ENCODE data around the gene PPP2CA. TPM values are rescaled to one million over a fixed set of nuclear protein-coding genes. Genes with fewer than 3 reads are reported as not detected.
"Not testable (repeated sequence)": the region's sequence is repeated elsewhere in the genome, so short reads cannot be mapped to it uniquely, and the experiment has no call there.

PPP2CA gene
- total RNA-seq, 4 donors from 2014 or later: 89.0 to 142 (median 115) TPM

DNA sequence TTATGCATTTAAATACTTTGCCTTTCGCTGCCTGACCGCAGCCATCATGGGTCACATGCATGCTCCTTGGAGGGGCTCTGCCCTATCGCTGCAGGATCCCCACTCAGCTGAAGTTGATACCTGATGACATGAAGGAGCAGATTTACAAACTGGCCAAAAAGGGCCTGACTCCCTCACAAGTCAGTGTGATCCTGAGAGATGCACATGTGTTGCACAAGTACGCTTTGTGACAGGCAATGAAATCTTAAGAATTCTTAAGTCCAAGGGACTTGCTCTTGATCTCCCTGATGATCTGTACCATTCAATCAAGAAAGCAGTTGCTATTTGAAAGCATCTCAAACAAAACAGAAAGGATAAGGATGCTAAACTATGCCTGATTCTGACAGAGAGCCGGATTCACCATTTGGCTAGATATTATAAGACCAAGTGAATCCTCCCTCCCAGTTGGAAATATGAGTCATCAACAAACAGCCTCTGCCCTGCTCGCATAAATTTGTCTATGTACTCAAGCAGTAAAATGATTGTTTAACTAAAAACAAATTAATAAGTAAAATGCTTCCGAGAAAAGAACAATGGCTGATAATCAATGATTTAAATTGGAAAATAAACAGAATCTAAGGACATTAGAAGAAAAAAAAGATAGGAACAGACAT is 41.6 kb upstream of the PPP2CA start:
- DNase-seq (ENCODE audit: extremely low spot score): no peak
- Histone ChIP-seq H3K4me3 (no peak overlapping the region), H3K4me1 (no peaks in the 10 kb centered on the region), H3K27ac (replicated peaks in 1 of 4) (no peak overlapping the region), H3K9me3 (peaks cover 0 to 12% (median 4%) of the 10 kb centered on the region in 4 donors), H3K36me3 (no peaks in the 10 kb centered on the region), H3K27me3 (no peaks in the 10 kb centered on the region)
- intact Hi-C loops (cut with DNase I): no loop called here
- 78% methylated on average over 7 of the region's 7 CpGs for WGBS
- TF ChIP-seq POLR2A (IDR thresholded peaks at IDR 0.05; ENCODE audit: low read depth) (no peak), EP300 (IDR thresholded peaks at IDR 0.05) (no peak), CTCF (IDR thresholded peaks at IDR 0.05) (no peak), POLR2AphosphoS5 (IDR thresholded peaks at IDR 0.05) (no peak)

DNA sequence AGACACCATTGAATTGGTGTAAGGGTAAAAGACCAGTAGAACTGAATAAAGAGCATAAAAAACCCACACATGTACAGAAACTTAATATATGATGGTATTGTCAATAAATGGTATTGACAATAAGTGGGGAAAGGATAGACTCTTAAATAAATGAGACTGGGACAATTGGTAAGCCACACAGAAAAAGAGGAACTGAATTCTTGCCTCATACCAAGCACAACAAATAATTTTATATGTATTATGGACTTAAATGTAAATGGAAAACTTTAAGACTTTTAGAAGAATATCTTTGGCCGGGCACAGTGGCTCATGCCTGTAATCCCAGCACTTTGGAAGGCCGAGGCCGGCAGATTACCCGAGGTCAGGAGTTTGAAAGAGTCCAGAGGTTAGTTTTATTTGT is 37.9 kb upstream of the PPP2CA start:
- Histone ChIP-seq H3K36me3 (no peaks in the 10 kb centered on the region), H3K4me1 (no peaks in the 10 kb centered on the region), H3K4me3 (no peak overlapping the region), H3K9me3 (peaks cover 0 to 7% (median 1%) of the 10 kb centered on the region in 4 donors), H3K27me3 (no peaks in the 10 kb centered on the region), H3K27ac (replicated peaks in 1 of 4) (no peak overlapping the region)
- no peak for DNase-seq (ENCODE audit: extremely low spot score)
- intact Hi-C loops (cut with DNase I): no loop called here
- no peak for TF ChIP-seq CTCF (IDR thresholded peaks at IDR 0.05)
- no peak for TF ChIP-seq EP300 (IDR thresholded peaks at IDR 0.05)
- TF ChIP-seq POLR2A (IDR thresholded peaks at IDR 0.05; ENCODE audit: low read depth): no peak
- no peak for TF ChIP-seq POLR2AphosphoS5 (IDR thresholded peaks at IDR 0.05)
- 96% methylated on average over 4 of the region's 4 CpGs for WGBS

DNA sequence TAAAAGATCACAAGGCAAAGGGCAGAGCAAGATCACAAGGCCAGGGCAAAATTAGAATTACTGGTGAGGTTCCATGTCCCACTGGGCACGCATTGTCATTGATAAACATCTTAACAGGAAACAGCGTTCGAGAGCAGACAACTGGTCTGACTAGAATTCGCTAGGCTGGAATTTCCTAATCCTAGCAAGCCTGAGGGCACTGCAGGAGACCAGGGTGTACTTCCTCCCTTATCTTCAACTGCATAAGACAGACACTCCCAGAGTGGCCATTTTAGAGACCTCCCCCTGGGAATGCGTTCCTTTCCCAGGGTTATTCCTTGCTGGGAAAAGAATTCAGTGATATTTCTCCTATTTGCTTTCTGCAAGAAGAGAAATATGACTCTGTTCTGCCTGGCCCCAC is 36.8 kb upstream of the PPP2CA start:
- H3K27me3 ChIP-seq; H3K36me3 ChIP-seq; H3K4me1 ChIP-seq; H3K9me3 ChIP-seq; H3K4me3 ChIP-seq; H3K27ac ChIP-seq (replicated peaks in 1 of 4); DNase-seq (ENCODE audit: extremely low spot score); intact Hi-C loops (cut with DNase I): not testable (repeated sequence)
- WGBS: 79% methylated on average over 5 of the region's 5 CpGs

- WGBS: 75% methylated on average over 3 of the region's 3 CpGs
- Histone ChIP-seq H3K4me3 (no peak overlapping the region), H3K36me3 (no peaks in the 10 kb centered on the region), H3K27ac (replicated peaks in 1 of 4) (no peak overlapping the region), H3K4me1 (peaks cover 0 to 6% (median 0%) of the 10 kb centered on the region in 4 donors), H3K9me3 (no peaks in the 10 kb centered on the region), H3K27me3 (no peaks in the 10 kb centered on the region)
- TF ChIP-seq POLR2AphosphoS5 (IDR thresholded peaks at IDR 0.05) (no peak), CTCF (IDR thresholded peaks at IDR 0.05) (no peak), POLR2A (IDR thresholded peaks at IDR 0.05; ENCODE audit: low read depth) (no peak), EP300 (IDR thresholded peaks at IDR 0.05) (no peak)
- intact Hi-C loops (cut with DNase I): no loop called here
- DNase-seq (ENCODE audit: extremely low spot score): no peak
Observed at GRCh38 chr5:134258896-134259295, 33.0 kb upstream of the PPP2CA start.

DNA sequence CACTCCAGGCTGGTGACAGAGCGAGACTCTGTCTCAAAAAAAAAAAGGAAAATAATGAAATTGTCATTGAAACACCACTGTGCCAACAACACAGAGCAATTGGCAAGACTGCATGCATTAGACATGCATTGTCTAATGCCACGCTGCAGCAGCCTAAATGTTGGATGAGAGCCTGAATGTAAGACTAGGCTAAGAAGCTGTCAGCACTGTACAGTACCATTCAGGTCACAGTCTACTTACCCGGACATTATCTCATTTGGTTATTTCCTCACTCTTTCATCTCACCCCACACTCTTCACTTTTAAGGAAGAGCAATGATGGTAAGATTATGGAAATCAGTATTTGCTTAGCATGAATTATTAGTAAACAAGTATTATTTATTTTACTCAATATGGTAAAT is 31.3 kb upstream of the PPP2CA start:
- WGBS: 86% methylated on average over 3 of the region's 3 CpGs

More for the DNA sequence above, 31.3 kb upstream of the PPP2CA start:
- Histone ChIP-seq H3K4me1 (peaks cover 0 to 6% (median 0%) of the 10 kb centered on the region in 4 donors), H3K36me3 (no peaks in the 10 kb centered on the region), H3K27me3 (no peaks in the 10 kb centered on the region), H3K9me3 (no peaks in the 10 kb centered on the region), H3K27ac (replicated peaks in 1 of 4) (no peak overlapping the region), H3K4me3 (no peak overlapping the region)
- intact Hi-C loops (cut with DNase I): no loop called here
- DNase-seq (ENCODE audit: extremely low spot score): no peak
- TF ChIP-seq EP300 (IDR thresholded peaks at IDR 0.05) (no peak), POLR2AphosphoS5 (IDR thresholded peaks at IDR 0.05) (no peak), POLR2A (IDR thresholded peaks at IDR 0.05; ENCODE audit: low read depth) (no peak), CTCF (IDR thresholded peaks at IDR 0.05) (no peak)
